GM19397 (cell line): ENCODE data around the gene FARS2.

Experiments used
- ATAC-seq: cut with Tn5 transposase; IDR thresholded peaks from one replicate; pipeline ENCODE4 v1.9.1; 2021; ENCODE audit warnings: mild to moderate bottlenecking, moderate library complexity; ENCODE audit not compliant: unreplicated experiment

The FARS2 gene

GRCh38 chr6:5285081-5285480 is 23.8 kb downstream of the FARS2 start:
- ATAC-seq = no peak

- ATAC-seq = no peak
Observed at GRCh38 chr6:5285526-5285925, 24.2 kb downstream of the FARS2 start.

- no peak for ATAC-seq
Observed at GRCh38 chr6:5286780-5287179, 25.5 kb downstream of the FARS2 start.

GRCh38 chr6:5287205-5287965 is 26.1 kb downstream of the FARS2 start:
- no peak for ATAC-seq

GRCh38 chr6:5287966-5288297 is 26.6 kb downstream of the FARS2 start:
- ATAC-seq = no peak

GRCh38 chr6:5290097-5290496 is 28.8 kb downstream of the FARS2 start:
- ATAC-seq = no peak

GRCh38 chr6:5290500-5290899 is 29.2 kb downstream of the FARS2 start:
- ATAC-seq = no peak

- no peak for ATAC-seq
Observed at GRCh38 chr6:5292154-5292553, 30.8 kb downstream of the FARS2 start.

GRCh38 chr6:5293692-5294091 is 32.4 kb downstream of the FARS2 start:
- no peak for ATAC-seq

GRCh38 chr6:5294392-5295211 is 33.3 kb downstream of the FARS2 start:
- ATAC-seq = no peak

- ATAC-seq = no peak
Observed at GRCh38 chr6:5295623-5296022, 34.3 kb downstream of the FARS2 start.

GRCh38 chr6:5300206-5300764 is 39.0 kb downstream of the FARS2 start:
- no peak for ATAC-seq

GRCh38 chr6:5302220-5302946 is 41.1 kb downstream of the FARS2 start:
- peak; percentile 85 for ATAC-seq

- peak; percentile 58 for ATAC-seq
Observed at GRCh38 chr6:5302995-5303622, 41.8 kb downstream of the FARS2 start.

GRCh38 chr6:5303682-5304081 is 42.4 kb downstream of the FARS2 start:
- no peak for ATAC-seq

- ATAC-seq = no peak
Observed at GRCh38 chr6:5305968-5306626, 44.8 kb downstream of the FARS2 start.

- no peak for ATAC-seq
Observed at GRCh38 chr6:5307058-5307457, 45.7 kb downstream of the FARS2 start.

- no peak for ATAC-seq
Observed at GRCh38 chr6:5308066-5308465, 46.8 kb downstream of the FARS2 start.

- ATAC-seq = no peak
Observed at GRCh38 chr6:5314191-5314865, 53.0 kb downstream of the FARS2 start.

- ATAC-seq = no peak
Observed at GRCh38 chr6:5315881-5316280, 54.6 kb downstream of the FARS2 start.
